Gastroesophageal sphincter (tissue), 4 donors: ENCODE results near the gene KIAA0930. TPM values are rescaled to one million over a fixed set of nuclear protein-coding genes. Genes with fewer than 3 reads are reported as not detected.

Experiments
- ATAC-seq: fragments of 150-250 bp; one replicate; pipeline ENCODE4 v1.9.1; 2016; ENCODE audit warnings: mild to moderate bottlenecking, moderate library complexity
- H3K27ac ChIP-seq, 4 donors: fragments of 200-600 bp; sonication (generic) in 3 of 4; 1 replicate in 3 of 4; 2 replicates in 1 of 4; pipeline ENCODE4 v1.5.1; 2016 to 2019
- H3K27me3 ChIP-seq: fragments of 200-600 bp; sonication (generic); one replicate; pipeline ENCODE4 v1.5.1; 2019
- H3K36me3 ChIP-seq, 2 donors: fragments of 200-600 bp; sonication (generic); one replicate each; pipeline ENCODE4 v1.5.1; 2019; ENCODE audit warnings: control low read depth in 1 of 2
- H3K4me1 ChIP-seq, 3 donors: fragments of 200-600 bp; sonication (generic); 1 replicate in 2 of 3; 2 replicates in 1 of 3; pipeline ENCODE4 v1.5.1; 2016 to 2019; ENCODE audit warnings: control low read depth in 2 of 3
- H3K4me3 ChIP-seq, 2 donors: fragments of 200-600 bp; sonication (generic); one replicate each; pipeline ENCODE4 v1.5.1; 2019; ENCODE audit warnings: mild to moderate bottlenecking in 1 of 2, moderate library complexity in 1 of 2
- H3K9me3 ChIP-seq, 3 donors: fragments of 200-600 bp; sonication (generic); one replicate each; pipeline ENCODE4 v1.5.1; 2017 to 2019; ENCODE audit warnings: control low read depth in 2 of 3
- EP300 ChIP-seq: sonication (generic); formaldehyde crosslinking; IDR thresholded peaks from one replicate; pipeline ENCODE4 v1.6.1; 2017; ENCODE audit warnings: antibody characterized with exemption, mild to moderate bottlenecking
- POLR2A ChIP-seq, 2 donors: fragments of 450-650 bp; IDR thresholded peaks; one replicate each; pipeline ENCODE4 v1.6.1; 2017; ENCODE audit warnings: antibody characterized with exemption in 2 of 2, mild to moderate bottlenecking in 2 of 2, moderate library complexity in 1 of 2
- POLR2AphosphoS5 ChIP-seq: sonication (generic); formaldehyde crosslinking; IDR thresholded peaks from one replicate; pipeline ENCODE4 v1.6.1; 2017; ENCODE audit warnings: antibody characterized with exemption
- WGBS, 2 donors: methylation state at CpG; one replicate each; pipeline ENCODE4 v1.1.5; 2018; ENCODE audit warnings: low coverage in 1 of 2; 5-methylcytosine and 5-hydroxymethylcytosine counted together
- total RNA-seq, 4 donors: library from RNA; depleted of rRNA; stranded (reverse); fragments of >200 nt; gene quantifications; one replicate each; pipeline ENCODE4 v1.1.0, GENCODE V29; 2016
- TF ChIP-seq, protein P1 (sequence below), 4 experiments: fragments of 200-600 bp in 2 of 4; fragments of 450-650 bp in 2 of 4; sonication (generic) in 1 of 4; IDR thresholded peaks; one replicate each; pipeline ENCODE4 v1.5.1; 2017 to 2019; ENCODE audit warnings: antibody characterized with exemption in 4 of 4, mild to moderate bottlenecking in 2 of 4, moderate library complexity in 2 of 4

Gene KIAA0930
- total RNA-seq, 4 donors from 2014 or later = 26.1 to 54.2 (median 37.3) TPM

DNA sequence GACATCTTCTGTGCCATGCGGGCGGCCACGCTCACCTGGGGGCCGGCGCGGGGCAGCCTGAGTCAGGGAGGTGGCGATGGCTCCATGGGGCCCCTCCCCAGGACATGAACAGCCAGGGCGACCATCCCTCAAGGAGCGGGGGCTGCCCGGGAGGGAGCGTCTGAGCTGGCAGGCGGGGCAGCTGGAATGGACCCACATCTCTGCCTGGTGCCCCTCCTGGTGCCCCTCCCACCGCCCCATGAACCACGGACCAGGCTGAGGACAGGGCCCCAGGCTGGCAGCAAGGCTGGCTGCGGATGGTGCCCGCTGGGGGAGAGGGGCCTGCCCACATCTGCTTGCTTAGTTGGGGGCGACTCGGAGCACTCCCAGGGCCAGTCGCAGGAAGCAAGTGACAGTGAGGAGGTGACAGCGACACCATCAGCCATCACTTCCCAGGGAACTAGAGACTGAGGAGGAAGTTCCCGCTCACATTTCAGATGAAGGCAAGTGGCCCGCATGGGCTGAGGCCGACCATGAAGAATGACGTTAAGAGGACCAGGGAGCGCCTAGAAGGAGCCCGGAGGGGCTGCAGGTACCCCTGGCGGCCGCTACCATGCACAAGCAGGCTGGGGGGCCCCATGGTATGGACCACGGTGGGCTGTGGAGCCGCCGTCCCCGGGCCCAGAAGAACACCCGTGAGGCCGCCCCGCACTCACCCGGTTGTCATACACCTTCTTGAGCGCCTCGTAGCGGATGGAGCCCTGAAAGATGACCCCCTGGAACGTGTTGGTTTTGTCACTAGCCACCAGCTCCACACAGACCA is 37.3 kb downstream of the KIAA0930 start:
- H3K36me3 ChIP-seq = peaks cover 0 to 78% of the 10 kb centered on the region in 2 donors
- TF ChIP-seq, protein P1, sequence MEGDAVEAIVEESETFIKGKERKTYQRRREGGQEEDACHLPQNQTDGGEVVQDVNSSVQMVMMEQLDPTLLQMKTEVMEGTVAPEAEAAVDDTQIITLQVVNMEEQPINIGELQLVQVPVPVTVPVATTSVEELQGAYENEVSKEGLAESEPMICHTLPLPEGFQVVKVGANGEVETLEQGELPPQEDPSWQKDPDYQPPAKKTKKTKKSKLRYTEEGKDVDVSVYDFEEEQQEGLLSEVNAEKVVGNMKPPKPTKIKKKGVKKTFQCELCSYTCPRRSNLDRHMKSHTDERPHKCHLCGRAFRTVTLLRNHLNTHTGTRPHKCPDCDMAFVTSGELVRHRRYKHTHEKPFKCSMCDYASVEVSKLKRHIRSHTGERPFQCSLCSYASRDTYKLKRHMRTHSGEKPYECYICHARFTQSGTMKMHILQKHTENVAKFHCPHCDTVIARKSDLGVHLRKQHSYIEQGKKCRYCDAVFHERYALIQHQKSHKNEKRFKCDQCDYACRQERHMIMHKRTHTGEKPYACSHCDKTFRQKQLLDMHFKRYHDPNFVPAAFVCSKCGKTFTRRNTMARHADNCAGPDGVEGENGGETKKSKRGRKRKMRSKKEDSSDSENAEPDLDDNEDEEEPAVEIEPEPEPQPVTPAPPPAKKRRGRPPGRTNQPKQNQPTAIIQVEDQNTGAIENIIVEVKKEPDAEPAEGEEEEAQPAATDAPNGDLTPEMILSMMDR (IDR thresholded peaks at IDR 0.05) = no peak
- no peak for TF ChIP-seq EP300
- TF ChIP-seq POLR2AphosphoS5 = no peak
- no peak for TF ChIP-seq POLR2A (IDR thresholded peaks at IDR 0.05)
- no peaks in the 10 kb centered on the region for H3K27me3 ChIP-seq
- WGBS, 2 donors = 100% methylated on average over 1 of the region's 40 CpGs; no CpG with 5 or more reads in 1 of the 2 donors
- H3K9me3 ChIP-seq = no peaks in the 10 kb centered on the region
- ATAC-seq = no peak
- H3K4me1 ChIP-seq = peaks cover 0 to 20% (median 7%) of the 10 kb centered on the region in 3 donors
- H3K4me3 ChIP-seq = no peak overlapping the region
- H3K27ac ChIP-seq = no peak overlapping the region

DNA sequence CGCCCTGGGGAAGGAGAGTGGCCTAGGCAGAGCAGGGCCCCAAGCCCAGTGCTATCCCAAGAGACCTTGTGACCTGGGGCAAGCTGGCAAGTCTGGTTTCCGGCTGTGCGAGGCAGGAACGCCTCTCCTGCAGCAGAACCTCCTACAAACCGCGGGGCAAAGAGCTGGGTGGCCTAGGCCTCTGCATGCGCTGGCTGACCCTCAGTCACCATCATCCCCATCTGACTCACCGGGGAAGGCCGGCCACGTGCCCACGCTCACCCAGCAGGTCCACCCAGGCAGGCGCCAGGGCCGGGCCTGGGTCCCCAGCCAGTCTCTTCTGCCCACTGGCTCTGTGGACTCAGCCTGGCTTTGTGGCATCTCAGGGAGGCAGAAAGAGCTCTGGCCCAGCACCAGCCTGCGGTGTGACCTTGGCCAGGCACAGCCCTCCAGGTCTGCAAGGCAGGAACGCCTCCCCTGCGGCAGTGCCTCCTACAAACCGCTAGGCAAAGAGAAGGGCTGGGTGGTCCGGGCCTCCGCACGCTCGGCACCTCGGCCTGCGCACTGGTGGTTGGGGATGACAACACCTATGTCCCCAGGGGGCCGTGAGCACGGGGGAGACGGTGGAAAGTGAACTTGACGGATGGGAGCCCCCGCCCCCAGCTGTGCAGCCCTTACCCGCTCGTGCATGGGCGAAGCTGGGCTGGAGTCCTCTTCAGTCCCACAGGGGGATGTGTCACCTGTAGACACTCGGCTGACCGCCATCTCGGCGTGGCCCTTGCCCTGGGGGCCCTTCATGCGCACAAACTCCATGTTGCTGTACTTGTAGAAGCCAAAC is 38.2 kb downstream of the KIAA0930 start:
- H3K36me3 ChIP-seq = peaks cover 0 to 79% of the 10 kb centered on the region in 2 donors
- TF ChIP-seq POLR2AphosphoS5 (no peak), EP300 (no peak), POLR2A (IDR thresholded peaks at IDR 0.05) (no peak)
- TF ChIP-seq, protein P1 (IDR thresholded peaks at IDR 0.05) = no peak
- H3K9me3 ChIP-seq = no peaks in the 10 kb centered on the region
- no peaks in the 10 kb centered on the region for H3K27me3 ChIP-seq
- peaks cover 0 to 20% (median 7%) of the 10 kb centered on the region in 3 donors for H3K4me1 ChIP-seq
- H3K27ac ChIP-seq = peak overlapping the region in 3 of 4 donors; percentile 31 to 70 (median 48)
- WGBS, 2 donors = 100% methylated on average over 1 of the region's 36 CpGs; no CpG with 5 or more reads in 1 of the 2 donors
- no peak overlapping the region for H3K4me3 ChIP-seq
- no peak for ATAC-seq

DNA sequence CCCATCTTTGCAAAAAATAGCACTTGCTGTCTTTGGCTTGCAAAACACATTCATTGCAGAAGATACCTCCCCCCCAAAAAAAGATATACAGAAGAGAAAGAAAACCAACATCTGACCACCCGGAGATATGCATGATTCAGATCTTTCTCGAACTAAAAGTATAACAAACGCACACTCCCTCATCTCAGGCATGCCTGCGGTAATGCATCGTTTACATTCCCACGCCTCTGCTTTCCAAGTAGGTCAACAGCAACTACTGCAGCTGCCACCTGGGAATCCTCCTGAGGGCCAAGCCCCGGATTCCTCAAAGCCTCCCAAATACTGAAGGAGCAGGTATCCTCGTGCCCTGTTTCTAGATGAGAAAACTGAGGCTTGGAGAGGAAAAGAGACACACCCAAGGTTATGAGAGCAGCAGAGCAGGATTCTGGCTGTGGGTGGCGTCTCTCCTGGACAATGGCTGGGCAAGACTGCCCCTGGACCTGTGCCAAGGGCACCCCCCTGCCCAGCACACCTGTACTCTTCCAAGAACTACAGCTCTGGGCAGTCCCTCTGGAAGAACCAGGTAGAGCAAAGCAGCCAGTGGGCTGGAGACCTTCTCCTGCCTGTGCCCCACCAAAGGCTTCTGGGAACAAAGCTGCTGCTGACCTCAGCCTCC is 38.9 kb downstream of the KIAA0930 start:
- WGBS, 2 donors = 22 to 58% methylated on average over 4 to 5 of the region's 9 CpGs
- peak overlapping the region in 3 of 4 donors; percentile 48 to 70 (median 54) for H3K27ac ChIP-seq

GRCh38 chr22:45200860-45201511 is 39.7 kb downstream of the KIAA0930 start:
- Histone ChIP-seq H3K27me3 (no peaks in the 10 kb centered on the region), H3K4me1 (peaks cover 0 to 20% (median 7%) of the 10 kb centered on the region in 3 donors), H3K36me3 (peaks cover 0 to 93% of the 10 kb centered on the region in 2 donors), H3K9me3 (no peaks in the 10 kb centered on the region), H3K4me3 (no peak overlapping the region), H3K27ac (peak overlapping the region in 3 of 4 donors; percentile 48 to 56 (median 54))
- no peak for ATAC-seq
- TF ChIP-seq POLR2AphosphoS5 (no peak), POLR2A (IDR thresholded peaks at IDR 0.05) (no peak), EP300 (no peak)
- TF ChIP-seq, protein P1 (IDR thresholded peaks at IDR 0.05) = no peak
- 62 to 91% methylated on average over 4 to 10 of the region's 18 CpGs for WGBS, 2 donors

More for the DNA sequence above, 38.9 kb downstream of the KIAA0930 start:
- Histone ChIP-seq H3K27me3 (no peaks in the 10 kb centered on the region), H3K9me3 (no peaks in the 10 kb centered on the region), H3K36me3 (peaks cover 0 to 85% of the 10 kb centered on the region in 2 donors), H3K4me1 (peaks cover 0 to 20% (median 7%) of the 10 kb centered on the region in 3 donors), H3K4me3 (no peak overlapping the region)
- ATAC-seq = no peak
- no peak for TF ChIP-seq POLR2AphosphoS5
- TF ChIP-seq, protein P1 (IDR thresholded peaks at IDR 0.05) = no peak
- no peak for TF ChIP-seq POLR2A (IDR thresholded peaks at IDR 0.05)
- TF ChIP-seq EP300 = no peak
